ENCODE results near the gene EXOSC10.

The EXOSC10 gene

GRCh38 chr1:11142618-11143391 is 43.1 kb upstream of the EXOSC10 start:
- no peak overlapping the region for H3K27ac ChIP-seq
- no peak for TF ChIP-seq ZFX (IDR thresholded peaks at IDR 0.05)
- TF ChIP-seq, protein P1, sequence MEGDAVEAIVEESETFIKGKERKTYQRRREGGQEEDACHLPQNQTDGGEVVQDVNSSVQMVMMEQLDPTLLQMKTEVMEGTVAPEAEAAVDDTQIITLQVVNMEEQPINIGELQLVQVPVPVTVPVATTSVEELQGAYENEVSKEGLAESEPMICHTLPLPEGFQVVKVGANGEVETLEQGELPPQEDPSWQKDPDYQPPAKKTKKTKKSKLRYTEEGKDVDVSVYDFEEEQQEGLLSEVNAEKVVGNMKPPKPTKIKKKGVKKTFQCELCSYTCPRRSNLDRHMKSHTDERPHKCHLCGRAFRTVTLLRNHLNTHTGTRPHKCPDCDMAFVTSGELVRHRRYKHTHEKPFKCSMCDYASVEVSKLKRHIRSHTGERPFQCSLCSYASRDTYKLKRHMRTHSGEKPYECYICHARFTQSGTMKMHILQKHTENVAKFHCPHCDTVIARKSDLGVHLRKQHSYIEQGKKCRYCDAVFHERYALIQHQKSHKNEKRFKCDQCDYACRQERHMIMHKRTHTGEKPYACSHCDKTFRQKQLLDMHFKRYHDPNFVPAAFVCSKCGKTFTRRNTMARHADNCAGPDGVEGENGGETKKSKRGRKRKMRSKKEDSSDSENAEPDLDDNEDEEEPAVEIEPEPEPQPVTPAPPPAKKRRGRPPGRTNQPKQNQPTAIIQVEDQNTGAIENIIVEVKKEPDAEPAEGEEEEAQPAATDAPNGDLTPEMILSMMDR (conservative IDR thresholded peaks at IDR 0.05) = no peak

- TF ChIP-seq ZFX (IDR thresholded peaks at IDR 0.05) = no peak
- TF ChIP-seq, protein P1 (conservative IDR thresholded peaks at IDR 0.05) = no peak
- H3K27ac ChIP-seq = no peak overlapping the region
These were observed 39.3 kb upstream of the EXOSC10 start for GRCh38 chr1:11138952-11139351.

GRCh38 chr1:11138029-11138428 is 38.4 kb upstream of the EXOSC10 start:
- H3K27ac ChIP-seq = no peak overlapping the region
- TF ChIP-seq ZFX (IDR thresholded peaks at IDR 0.05) = no peak
- TF ChIP-seq, protein P1 (conservative IDR thresholded peaks at IDR 0.05) = no peak

- TF ChIP-seq, protein P1 (conservative IDR thresholded peaks at IDR 0.05) = no peak
- TF ChIP-seq ZFX (IDR thresholded peaks at IDR 0.05) = no peak
- no peak overlapping the region for H3K27ac ChIP-seq
These were observed 35.2 kb upstream of the EXOSC10 start for GRCh38 chr1:11134898-11135266.

GRCh38 chr1:11134251-11134897 is 34.7 kb upstream of the EXOSC10 start:
- peak overlapping the region; percentile 56 for H3K27ac ChIP-seq
- TF ChIP-seq, protein P1 (conservative IDR thresholded peaks at IDR 0.05) = no peak
- no peak for TF ChIP-seq ZFX (IDR thresholded peaks at IDR 0.05)

GRCh38 chr1:11132563-11133293 is 33.1 kb upstream of the EXOSC10 start:
- no peak overlapping the region for H3K27ac ChIP-seq
- TF ChIP-seq, protein P1 (conservative IDR thresholded peaks at IDR 0.05) = no peak
- TF ChIP-seq ZFX (IDR thresholded peaks at IDR 0.05) = no peak

GRCh38 chr1:11131816-11132215 is 32.1 kb upstream of the EXOSC10 start:
- no peak overlapping the region for H3K27ac ChIP-seq
- TF ChIP-seq, protein P1 (conservative IDR thresholded peaks at IDR 0.05) = no peak
- TF ChIP-seq ZFX (IDR thresholded peaks at IDR 0.05) = no peak

Data from C4-2B (cell line).